Heart right ventricle (tissue), 16 donors: ENCODE data around the gene FIP1L1. TPM values are rescaled to one million over a fixed set of nuclear protein-coding genes. Genes with fewer than 3 reads are reported as not detected.
A peak's percentile ranks its signal among the peaks of the same experiment; 100 is the strongest.

ENCODE experiments used
- ATAC-seq, 8 donors: fragments of 200-7000 bp; cut with Tn5 transposase; one replicate each; pipeline ENCODE4 v1.9.1; 2020; ENCODE audit warnings: mild to moderate bottlenecking in 8 of 8, moderate library complexity in 8 of 8, moderate number of reproducible peaks in 1 of 8
- DNase-seq, 2 donors: peaks; one replicate each; pipeline ENCODE4 v3.0.0-alpha.2; 2020
- H3K27ac ChIP-seq, 10 donors: fragments of 200-600 bp; sonication (generic) in 2 of 10; one replicate each; pipeline versions ENCODE4 v1.5.0 to v1.8.0; 2020 to 2022; ENCODE audit warnings: mild to moderate bottlenecking in 3 of 10
- H3K27me3 ChIP-seq, 7 donors: fragments of 200-600 bp; one replicate each; pipeline ENCODE4 v1.8.0; 2021 to 2022; ENCODE audit warnings: mild to moderate bottlenecking in 2 of 7
- H3K36me3 ChIP-seq, 9 donors: fragments of 200-600 bp; sonication (generic) in 1 of 9; one replicate each; pipeline versions ENCODE4 v1.5.0 to v1.8.0; 2020 to 2022; ENCODE audit warnings: mild to moderate bottlenecking in 2 of 9
- H3K4me1 ChIP-seq, 9 donors: fragments of 200-600 bp; sonication (generic) in 1 of 9; one replicate each; pipeline versions ENCODE4 v1.5.0 to v1.8.0; 2020 to 2022; ENCODE audit warnings: mild to moderate bottlenecking in 4 of 9
- H3K4me3 ChIP-seq, 10 donors: fragments of 200-600 bp; sonication (generic) in 2 of 10; one replicate each; pipeline versions ENCODE4 v1.5.0 to v1.8.0; 2020 to 2022; ENCODE audit warnings: mild to moderate bottlenecking in 7 of 10, moderate library complexity in 2 of 10
- H3K9me3 ChIP-seq, 11 donors: fragments of 200-600 bp in 10 of 11; sonication (generic) in 2 of 11; one replicate each; pipeline versions ENCODE4 v1.5.0 to v1.8.0; 2013 to 2022; ENCODE audit warnings: mild to moderate bottlenecking in 2 of 11, control low read depth in 1 of 11, moderate library complexity in 1 of 11
- CTCF ChIP-seq, 9 donors: fragments of 200-600 bp; sonication (generic) in 2 of 9; IDR thresholded peaks; one replicate each; pipeline versions ENCODE4 v1.5.0 to v1.8.0; 2021 to 2022; ENCODE audit warnings: antibody characterized with exemption in 9 of 9, mild to moderate bottlenecking in 5 of 9, moderate library complexity in 1 of 9
- WGBS, 2 donors: extraction: QIAGEN DNeasy Blood & Tissue Kit; methylation state at CpG; one replicate each; pipeline ENCODE4 v1.1.7; 2013; ENCODE audit warnings: inconsistent platforms in 1 of 2; 5-methylcytosine and 5-hydroxymethylcytosine counted together
- intact Hi-C, 10 donors: fragments of 100-400 bp; cut with DNase I; formaldehyde crosslinking; loops; one replicate each; pipeline versions ENCODE4 v1.11.1 to v1.14.2; 2022
- polyA plus RNA-seq, 2 donors: library from polyadenylated mRNA; stranded (reverse); fragments of 200-250 nt; gene quantifications; one replicate each; pipeline ENCODE4 v1.2.3, GENCODE V29; 2013
- total RNA-seq, 10 donors: library from RNA; stranded (reverse); fragmentation: NEBNext Ultra II Directional in 3 of 10; extraction: Animal tissue kit (Norgen Biotek cat#: 25700) in 3 of 10; gene quantifications; one replicate each; pipeline versions ENCODE4 v1.2.1 to v1.2.4, GENCODE V29; 2021 to 2023
- donor health status: Arrhythmogenic right ventricular cardiomyopathy.
- donor health status: ischemic (EF 13 %, LVEDD 7.1; RV severe dilation, severe dysfunction).
- donor health status: healthy with polysubstance abuse.
- donor health status: DM: no; HTN: yes; CAD: no.
- donor health status: DM: no; HTN: no; CAD: no.
- donor health status: ischemic (EF 25% LVEDD 6.9; RV normal size, moderate dysfunction).
- donor health status: ischemic (EF 25% LVEDD 5.7; RV mildly dilated, moderate dysfunction).
- donor health status: healthy.
- donor health status: DM: yes; HTN: yes; CAD: no.
- donor health status: Ischemic cardiomyopathy.
- donor health status: ischemic (EF 35%, LVEDD 5.7; RV mildly dilated, moderate dysfunction).
- donor health status: nonischemic (EF 11% LVEDD 7.7; RV severe dilation, severe dysfunction).
- donor health status: DM: yes; HTN: yes; CAD: no.
- donor health status: PGD.
- donor health status: ischemic (EF 29% LVEDD 5.4; RV normal size, mild dysfunction).
- donor health status: nonischemic (EF 23%, LVEDD 6.1; RV moderate dilation, normal function).

Gene FIP1L1
- total and polyA plus RNA-seq, 12 donors, result 26.9 to 47.0 (median 29.7) TPM

- H3K36me3 ChIP-seq, result peaks cover 0 to 10% (median 0%) of the 10 kb centered on the region in 9 donors
- no peaks in the 10 kb centered on the region for H3K27me3 ChIP-seq
- H3K9me3 ChIP-seq, result no peaks in the 10 kb centered on the region
- H3K27ac ChIP-seq, result peak overlapping the region; percentile 24 to 78 (median 72)
- peak overlapping the region in 7 of 10 donors; percentile 13 to 42 (median 35) for H3K4me3 ChIP-seq
- WGBS, 2 donors, result 43 to 58% methylated on average over 17 of the region's 17 CpGs
- peaks cover 0 to 28% (median 9%) of the 10 kb centered on the region in 9 donors for H3K4me1 ChIP-seq
- intact Hi-C loops, result loop anchor here in 2 of 10 donors (5.0 to 10.0 kb wide), 2 partner anchors 195 to 397 kb away; no protein-coding TSS in a partner anchor
- no peak for TF ChIP-seq CTCF (IDR thresholded peaks at IDR 0.05)
- ATAC-seq (peak; percentile 83 to 95 (median 90)), DNase-seq (peak; percentile 72 to 74)
Observed at GRCh38 chr4:53507671-53508286, 130.3 kb downstream of the FIP1L1 start.

- Histone ChIP-seq H3K36me3 (peaks cover 0 to 5% (median 0%) of the 10 kb centered on the region in 9 donors), H3K27me3 (no peaks in the 10 kb centered on the region), H3K4me1 (peaks cover 0 to 28% (median 9%) of the 10 kb centered on the region in 9 donors), H3K9me3 (no peaks in the 10 kb centered on the region), H3K27ac (peak overlapping the region; percentile 24 to 78 (median 72)), H3K4me3 (no peak overlapping the region)
- ATAC-seq (no peak), DNase-seq (no peak)
- WGBS, 2 donors, result 76 to 81% methylated on average over 1 of the region's 1 CpG
- no peak for TF ChIP-seq CTCF (IDR thresholded peaks at IDR 0.05)
- intact Hi-C loops, result loop anchor here in 2 of 10 donors (5.0 to 10.0 kb wide), 2 partner anchors 194 to 396 kb away; no protein-coding TSS in a partner anchor
Observed at GRCh38 chr4:53508446-53508845, 131.0 kb downstream of the FIP1L1 start.

GRCh38 chr4:53510321-53510720 is 132.9 kb downstream of the FIP1L1 start:
- Histone ChIP-seq H3K36me3 (peaks cover 0 to 5% (median 0%) of the 10 kb centered on the region in 9 donors), H3K27me3 (no peaks in the 10 kb centered on the region), H3K4me3 (no peak overlapping the region), H3K27ac (peak overlapping the region in 4 of 10 donors; percentile 1 to 32 (median 20)), H3K4me1 (peaks cover 0 to 28% (median 9%) of the 10 kb centered on the region in 9 donors), H3K9me3 (no peaks in the 10 kb centered on the region)
- 26 to 28% methylated on average over 5 of the region's 5 CpGs for WGBS, 2 donors
- no peak for TF ChIP-seq CTCF (IDR thresholded peaks at IDR 0.05)
- DNase-seq (no peak), ATAC-seq (peak in 1 of 8 donors; percentile 18)
- intact Hi-C loops, result no loop called here

Other genes starting within 250 kb of the FIP1L1 start
- gene SCFD2, start 11.6 kb upstream of the FIP1L1 start, total RNA-seq, result 10 to 100 TPM in 5 of 10 donors, 1 to 10 TPM in 5; 7.5 to 15.0 (median 10.2) TPM
- gene SCFD2, start 11.6 kb upstream of the FIP1L1 start, polyA plus RNA-seq, result 1 to 10 TPM; 2.9 to 7.5 TPM
- gene LNX1, start 213.8 kb downstream of the FIP1L1 start, total RNA-seq, result 10 to 100 TPM in 2 of 10 donors, 1 to 10 TPM in 8; 2.0 to 16.1 (median 4.9) TPM
- 1 to 10 TPM; 7.3 to 9.4 TPM for gene LNX1, start 213.8 kb downstream of the FIP1L1 start, polyA plus RNA-seq